ENCODE results near the gene NEU4.
"Not testable (repeated sequence)": the region's sequence is repeated elsewhere in the genome, so short reads cannot be mapped to it uniquely, and the experiment has no call there.

Gene NEU4

DNA sequence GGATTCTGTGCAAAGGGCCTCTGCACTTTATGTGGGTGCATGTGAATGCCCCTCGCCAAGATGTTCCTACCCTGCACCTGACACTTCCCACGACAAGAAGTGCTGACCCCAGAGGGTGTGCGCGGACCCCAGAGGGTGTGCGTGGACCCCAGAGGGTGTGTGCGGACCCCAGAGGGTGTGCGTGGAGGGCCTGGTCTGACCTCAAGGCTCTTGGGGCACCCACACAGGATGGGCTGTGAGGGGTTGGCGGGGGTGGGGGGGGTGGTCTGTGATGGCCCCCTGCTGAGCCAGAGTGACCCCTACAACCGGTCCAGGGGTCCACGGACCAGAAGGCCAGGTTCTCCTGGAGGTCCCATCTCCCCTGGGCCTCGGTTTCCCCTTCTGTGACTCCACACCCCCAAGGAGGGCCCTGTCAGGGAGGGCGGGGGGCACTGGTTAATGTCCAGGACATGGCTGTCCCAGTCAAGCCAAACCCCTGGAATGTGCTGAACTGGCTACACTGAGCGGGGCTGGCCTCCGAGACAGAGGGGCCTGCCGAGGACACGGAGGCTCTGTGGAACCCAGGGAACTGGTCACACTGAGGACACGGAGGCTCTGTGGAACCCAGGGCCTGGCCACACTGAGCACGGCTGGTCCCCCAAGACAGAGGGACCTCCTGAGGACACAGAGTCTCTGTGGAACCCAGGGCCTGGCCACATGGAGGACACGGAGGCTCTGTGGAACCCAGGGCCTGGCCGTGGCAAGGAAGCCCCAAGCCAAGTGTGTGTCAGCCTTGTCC lies 3.1 kb downstream of the NEU4 start:
- DNase-seq (ENCODE audit: insufficient read length, low spot score): no peak
- FAIRE-seq: no peak

- DNase-seq (ENCODE audit: insufficient read length, low spot score): no peak
- FAIRE-seq: no peak
Observed at GRCh38 chr2:241812730-241813643, 4.0 kb downstream of the NEU4 start.

- FAIRE-seq: no peak
- DNase-seq (ENCODE audit: insufficient read length, low spot score): no peak
Observed at GRCh38 chr2:241813644-241814392, 4.8 kb downstream of the NEU4 start.

- DNase-seq (ENCODE audit: insufficient read length, low spot score) (no peak), FAIRE-seq (no peak)
Observed at GRCh38 chr2:241814393-241814642, 5.3 kb downstream of the NEU4 start.

DNA sequence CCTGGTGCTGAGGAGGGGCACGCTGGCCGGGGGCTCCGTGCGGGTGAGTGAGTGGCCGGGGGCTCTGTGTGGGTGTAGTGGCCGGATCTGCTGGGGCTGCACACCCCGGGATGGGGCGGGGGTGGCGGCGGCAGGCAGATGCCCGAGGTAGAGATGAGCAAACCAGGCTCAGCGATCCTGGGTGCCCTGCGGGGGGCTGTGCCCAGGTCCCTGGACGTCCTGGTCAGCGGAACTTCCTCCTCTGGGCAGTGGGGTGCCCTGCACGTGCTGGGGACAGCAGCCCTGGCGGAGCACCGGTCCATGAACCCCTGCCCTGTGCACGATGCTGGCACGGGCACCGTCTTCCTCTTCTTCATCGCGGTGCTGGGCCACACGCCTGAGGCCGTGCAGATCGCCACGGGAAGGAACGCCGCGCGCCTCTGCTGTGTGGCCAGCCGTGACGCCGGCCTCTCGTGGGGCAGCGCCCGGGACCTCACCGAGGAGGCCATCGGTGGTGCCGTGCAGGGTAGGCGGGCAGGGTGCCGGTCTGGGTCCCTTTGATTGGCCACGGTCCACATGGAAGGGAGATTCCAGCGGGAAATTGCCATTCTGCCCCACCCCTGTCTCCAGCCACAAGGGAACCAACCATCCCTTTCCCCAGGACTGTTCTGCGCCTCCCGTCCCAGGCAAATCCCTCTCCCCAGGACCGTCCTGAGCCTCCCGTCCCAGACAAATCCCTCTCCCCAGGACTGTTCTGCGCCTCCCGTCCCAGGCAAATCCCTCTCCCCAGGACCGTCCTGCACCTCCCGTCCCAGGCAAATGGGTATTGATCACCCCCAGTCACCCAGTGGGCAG lies 5.9 kb downstream of the NEU4 start:
- FAIRE-seq: no peak
- no peak for DNase-seq (ENCODE audit: insufficient read length, low spot score)

DNA sequence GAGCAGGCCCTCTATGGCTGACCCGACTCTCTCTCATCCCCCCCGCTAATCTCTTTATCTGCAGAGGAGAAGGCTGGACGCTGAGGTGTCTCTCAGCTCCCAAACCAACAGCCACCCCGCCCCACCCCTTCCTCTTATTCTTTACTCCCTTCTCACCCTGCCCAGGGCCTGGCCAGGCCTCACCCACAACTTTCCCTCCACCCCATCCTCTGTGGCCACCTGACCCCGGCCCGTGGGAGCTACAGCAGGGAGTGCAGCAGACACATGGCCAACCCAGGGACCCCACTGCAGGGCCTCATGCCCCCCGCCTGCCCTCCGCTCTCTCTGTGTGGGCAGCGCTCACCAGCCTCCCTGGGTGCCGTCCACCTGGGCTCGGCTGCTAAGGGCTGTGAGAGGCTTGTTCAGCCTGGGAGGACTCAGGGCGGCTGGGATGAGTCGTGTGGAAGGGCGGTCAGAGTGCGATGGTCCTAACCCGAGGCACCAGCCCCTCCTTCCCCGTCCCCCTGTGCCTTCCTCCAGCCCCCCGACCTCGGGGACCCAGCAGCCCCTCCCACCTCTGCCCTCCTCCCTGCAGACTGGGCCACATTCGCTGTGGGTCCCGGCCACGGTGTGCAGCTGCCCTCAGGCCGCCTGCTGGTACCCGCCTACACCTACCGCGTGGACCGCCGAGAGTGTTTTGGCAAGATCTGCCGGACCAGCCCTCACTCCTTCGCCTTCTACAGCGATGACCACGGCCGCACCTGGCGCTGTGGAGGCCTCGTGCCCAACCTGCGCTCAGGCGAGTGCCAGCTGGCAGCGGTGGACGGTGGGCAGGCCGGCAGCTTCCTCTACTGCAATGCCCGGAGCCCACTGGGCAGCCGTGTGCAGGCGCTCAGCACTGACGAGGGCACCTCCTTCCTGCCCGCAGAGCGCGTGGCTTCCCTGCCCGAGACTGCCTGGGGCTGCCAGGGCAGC lies 6.8 kb downstream of the NEU4 start:
- DNase-seq (ENCODE audit: insufficient read length, low spot score) (no peak), FAIRE-seq (no peak)

DNA sequence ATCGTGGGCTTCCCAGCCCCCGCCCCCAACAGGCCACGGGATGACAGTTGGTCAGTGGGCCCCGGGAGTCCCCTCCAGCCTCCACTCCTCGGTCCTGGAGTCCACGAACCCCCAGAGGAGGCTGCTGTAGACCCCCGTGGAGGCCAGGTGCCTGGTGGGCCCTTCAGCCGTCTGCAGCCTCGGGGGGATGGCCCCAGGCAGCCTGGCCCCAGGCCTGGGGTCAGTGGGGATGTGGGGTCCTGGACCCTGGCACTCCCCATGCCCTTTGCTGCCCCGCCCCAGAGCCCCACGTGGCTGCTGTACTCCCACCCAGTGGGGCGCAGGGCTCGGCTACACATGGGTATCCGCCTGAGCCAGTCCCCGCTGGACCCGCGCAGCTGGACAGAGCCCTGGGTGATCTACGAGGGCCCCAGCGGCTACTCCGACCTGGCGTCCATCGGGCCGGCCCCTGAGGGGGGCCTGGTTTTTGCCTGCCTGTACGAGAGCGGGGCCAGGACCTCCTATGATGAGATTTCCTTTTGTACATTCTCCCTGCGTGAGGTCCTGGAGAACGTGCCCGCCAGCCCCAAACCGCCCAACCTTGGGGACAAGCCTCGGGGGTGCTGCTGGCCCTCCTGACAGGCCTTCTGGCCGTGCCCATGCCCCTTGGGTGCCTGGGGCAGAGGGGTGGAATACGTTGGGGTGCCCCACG lies 7.6 kb downstream of the NEU4 start:
- DNase-seq (ENCODE audit: insufficient read length, low spot score) (no peak), FAIRE-seq (no peak)

- FAIRE-seq: no peak
- DNase-seq (ENCODE audit: insufficient read length, low spot score): no peak
Observed at GRCh38 chr2:241817126-241817820, 8.3 kb downstream of the NEU4 start.

DNA sequence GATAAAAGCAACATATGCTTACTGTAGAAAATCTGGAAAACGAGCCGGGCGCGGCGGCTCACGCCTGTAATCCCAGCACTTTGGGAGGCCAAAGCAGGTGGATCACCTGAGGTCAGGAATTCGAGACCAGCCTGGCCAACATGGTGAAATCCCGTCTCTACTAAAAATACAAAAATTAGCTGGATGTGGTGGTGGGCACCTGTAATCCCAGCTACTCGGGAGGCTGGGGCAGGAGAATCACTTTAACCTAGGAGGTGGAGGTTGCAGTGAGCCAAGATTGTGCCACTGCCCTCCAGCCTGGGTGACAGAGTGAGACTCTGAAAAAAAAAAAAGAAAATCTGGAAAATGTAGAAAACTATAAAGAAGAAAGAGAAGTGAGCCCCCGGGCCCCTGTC lies 8.8 kb downstream of the NEU4 start:
- DNase-seq (ENCODE audit: insufficient read length, low spot score): not testable (repeated sequence)

GRCh38 chr2:241818229-241818942 lies 9.4 kb downstream of the NEU4 start:
- FAIRE-seq: no peak
- no peak for DNase-seq (ENCODE audit: insufficient read length, low spot score)

More for the DNA sequence above, 8.8 kb downstream of the NEU4 start:
- FAIRE-seq: not testable (repeated sequence)

DNA sequence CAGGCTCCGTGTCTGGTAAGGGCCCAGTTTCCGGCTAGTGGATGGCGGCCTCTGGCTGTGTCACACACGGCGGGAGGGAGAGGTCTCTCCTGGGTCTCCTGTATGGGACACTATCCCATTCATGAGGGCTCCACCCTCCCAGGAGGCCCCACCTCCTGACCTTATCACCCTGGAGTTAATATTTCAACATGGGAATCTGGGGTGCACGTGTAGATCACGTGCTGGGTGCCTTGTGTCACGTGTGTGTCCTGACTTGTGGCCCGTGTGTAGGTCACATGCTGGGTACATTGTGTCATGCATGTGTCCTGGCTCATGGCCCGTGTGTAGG lies 9.9 kb downstream of the NEU4 start:
- FAIRE-seq (peak; percentile 9), DNase-seq (ENCODE audit: insufficient read length, low spot score) (no peak)

GRCh38 chr2:241819947-241820624 lies 11.1 kb downstream of the NEU4 start:
- not testable (repeated sequence) for DNase-seq (ENCODE audit: insufficient read length, low spot score); FAIRE-seq

DNA sequence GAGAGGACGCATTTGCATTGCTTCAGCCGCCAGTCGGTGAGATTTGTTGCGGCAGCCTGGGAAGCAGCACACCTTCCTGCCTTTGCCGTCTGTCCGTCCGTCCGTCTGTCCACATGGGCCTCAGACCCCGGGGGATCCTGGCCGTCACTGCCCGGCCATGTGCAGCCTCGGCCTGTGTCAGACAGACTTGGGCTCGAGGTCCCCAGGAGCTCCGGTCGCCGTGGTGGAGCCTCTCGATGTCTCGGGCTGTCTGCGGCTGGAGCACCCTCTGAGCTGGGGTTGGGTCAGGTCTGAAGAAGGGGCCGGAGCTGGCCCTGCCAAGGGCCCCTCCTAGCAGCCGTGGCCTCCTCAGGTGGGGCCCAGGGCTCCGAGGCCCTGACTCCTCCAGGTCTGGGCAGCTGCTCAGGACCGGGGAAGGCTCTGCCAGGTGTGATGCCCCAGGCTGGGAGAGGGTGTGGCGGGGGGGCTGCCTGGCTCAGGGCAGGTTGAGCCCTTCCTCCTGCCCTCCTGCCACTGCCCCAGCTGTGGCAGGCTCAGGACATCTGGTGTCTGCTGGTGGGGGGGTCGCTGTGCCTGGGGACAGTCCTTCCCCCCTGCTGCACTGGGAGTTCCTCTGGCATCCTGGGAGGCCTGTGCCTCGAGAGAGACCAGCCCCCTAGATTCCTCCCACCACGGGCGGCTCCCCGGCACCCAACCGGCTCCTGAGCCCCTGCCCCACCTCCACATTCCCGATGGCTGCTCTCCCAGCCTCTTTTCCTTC lies 11.8 kb downstream of the NEU4 start:
- FAIRE-seq: no peak
- DNase-seq (ENCODE audit: insufficient read length, low spot score): no peak

DNA sequence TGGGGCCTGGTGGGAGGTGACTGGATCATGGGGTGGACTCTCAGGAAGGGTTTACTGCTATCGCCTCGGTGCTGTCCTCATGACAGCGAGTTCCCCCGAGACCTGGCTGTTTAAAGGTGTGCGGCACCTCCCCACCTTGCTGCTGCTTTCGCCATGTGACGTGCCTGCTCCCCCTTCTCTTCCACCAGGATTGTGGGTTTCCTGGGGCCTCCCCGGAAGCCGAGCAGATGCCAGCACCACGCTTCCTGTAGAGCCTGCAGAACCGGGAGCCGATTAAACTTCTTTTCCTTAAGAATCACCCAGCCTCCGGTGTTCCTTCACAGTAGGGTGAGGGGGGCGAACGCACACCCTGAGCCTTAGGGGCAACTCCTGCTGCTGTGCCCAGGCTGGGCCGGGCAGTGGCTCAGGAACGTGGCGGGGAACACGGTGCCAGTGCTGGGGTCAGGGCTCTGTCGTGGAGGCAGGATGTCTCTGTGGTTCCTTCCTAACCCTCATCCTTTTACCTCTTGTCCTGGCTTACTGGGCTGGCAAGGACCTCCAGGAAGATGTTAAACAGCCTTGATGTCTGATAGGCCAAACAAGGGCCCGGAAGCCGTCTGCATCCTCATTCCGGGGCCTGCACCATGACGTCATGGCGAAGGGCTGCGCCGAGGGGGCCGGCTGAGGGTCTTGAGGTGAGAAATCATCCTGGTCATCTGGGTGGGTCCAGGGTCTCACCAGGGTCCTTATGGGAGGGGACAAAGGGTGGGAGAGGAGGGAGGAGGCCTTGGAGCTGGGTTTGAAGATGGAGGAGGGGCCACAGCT lies 12.7 kb downstream of the NEU4 start:
- no peak for DNase-seq (ENCODE audit: insufficient read length, low spot score)
- FAIRE-seq: no peak

- DNase-seq (ENCODE audit: insufficient read length, low spot score) (no peak), FAIRE-seq (no peak)
Observed at GRCh38 chr2:241822264-241822623, 13.3 kb downstream of the NEU4 start.

Data from HTR-8/SVneo (cell line).